NCI-H146 (cell line): Measurements from ENCODE around the gene NCR2.
"Not testable (repeated sequence)": the region's sequence is repeated elsewhere in the genome, so short reads cannot be mapped to it uniquely, and the experiment has no call there.

ENCODE experiments used
- DNase-seq: peaks from one replicate; lab custom pipeline; 2025; lab: John Stamatoyannopoulos, UW

NCR2 gene, protein sequence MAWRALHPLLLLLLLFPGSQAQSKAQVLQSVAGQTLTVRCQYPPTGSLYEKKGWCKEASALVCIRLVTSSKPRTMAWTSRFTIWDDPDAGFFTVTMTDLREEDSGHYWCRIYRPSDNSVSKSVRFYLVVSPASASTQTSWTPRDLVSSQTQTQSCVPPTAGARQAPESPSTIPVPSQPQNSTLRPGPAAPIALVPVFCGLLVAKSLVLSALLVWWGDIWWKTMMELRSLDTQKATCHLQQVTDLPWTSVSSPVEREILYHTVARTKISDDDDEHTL

DNA sequence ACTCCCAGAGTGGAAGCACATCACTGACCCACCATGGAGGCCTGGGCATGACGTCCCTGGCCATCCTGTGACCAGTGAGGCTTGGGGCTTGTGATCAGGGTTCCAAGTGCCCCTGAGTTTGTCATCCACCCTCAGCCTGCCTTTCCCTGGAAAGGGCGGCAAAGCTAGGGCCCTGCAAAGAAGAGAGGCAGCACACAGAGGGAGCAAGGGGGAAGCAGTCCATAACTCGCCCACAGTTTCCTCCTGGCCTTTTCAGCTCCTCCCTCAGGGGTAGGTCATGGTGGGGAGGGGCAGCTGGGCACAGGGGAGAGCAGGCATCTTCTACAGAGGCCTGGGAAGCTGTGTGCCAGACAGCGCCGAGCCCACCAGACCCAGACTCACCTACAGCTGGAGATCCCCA lies at the start of gene NCR2:
NCR2 (plus strand) TSS at position 313 of the 400 bp plus-strand sequence. CDS start 269 bp downstream, outside the sequence.
- no peak for DNase-seq

DNA sequence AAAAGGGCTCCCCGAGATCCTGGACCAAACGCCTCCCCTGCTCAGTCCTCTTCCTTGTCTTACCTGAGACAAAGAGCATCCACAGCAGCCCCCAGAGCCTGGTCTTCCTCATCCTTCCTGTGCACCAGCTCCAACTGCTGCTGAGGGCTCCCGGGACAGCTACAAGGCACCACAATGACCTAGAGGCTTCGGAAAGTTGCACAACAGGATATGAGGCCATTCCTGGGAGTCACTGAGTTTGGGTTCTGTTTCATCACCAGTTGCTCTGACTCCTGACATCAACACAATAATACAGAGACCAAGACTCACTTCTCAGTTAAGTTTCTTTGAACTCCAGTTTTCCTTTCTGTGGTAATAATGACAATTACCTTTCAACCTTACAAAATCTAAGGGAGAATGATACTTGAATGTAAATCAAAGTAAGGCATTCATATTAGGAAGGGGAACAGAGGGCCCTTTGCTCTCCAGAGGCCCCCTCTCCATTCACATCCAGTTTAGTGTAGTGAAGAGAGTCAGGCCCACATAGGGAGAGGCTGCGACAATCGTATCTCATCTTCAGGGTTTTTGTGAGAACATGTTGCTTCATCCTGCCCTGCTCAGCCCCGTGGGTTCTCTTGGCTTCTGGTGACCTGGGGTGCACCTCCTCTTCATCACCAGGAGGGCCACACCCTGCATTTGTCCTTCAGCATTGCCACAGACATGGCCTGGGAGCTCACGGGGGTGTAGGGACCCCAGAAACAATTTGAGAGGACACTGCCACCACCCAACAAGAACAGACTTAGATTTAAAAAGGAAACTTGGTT lies 48.7 kb upstream of the NCR2 start, which contains the start of gene TREM1:
TREM1 (minus strand) TSS at position 139 of the 803 bp plus-strand sequence; CDS start at position 112, 27 bp downstream.
- DNase-seq = peak; percentile 14

GRCh38 chr6:41288030-41288753 lies 47.2 kb upstream of the NCR2 start:
- DNase-seq = peak; percentile 98

DNA sequence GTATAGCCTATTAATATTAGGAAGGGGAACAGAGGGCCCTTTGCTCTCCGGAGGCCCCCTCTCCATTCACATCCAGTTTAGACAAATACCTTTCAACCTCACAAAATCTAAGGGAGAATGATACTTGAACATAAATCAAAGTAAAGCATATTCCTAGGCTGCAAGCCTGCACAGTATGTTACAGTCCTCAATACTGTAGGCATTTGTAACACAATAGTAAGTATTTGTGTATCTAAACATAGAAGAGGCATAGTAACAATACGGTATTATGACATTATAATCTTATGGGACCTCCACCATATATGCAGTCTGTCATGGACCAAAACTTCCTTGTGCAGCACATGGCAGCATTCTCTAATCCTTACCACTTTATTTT lies 46.7 kb upstream of the NCR2 start:
- DNase-seq = no peak

DNA sequence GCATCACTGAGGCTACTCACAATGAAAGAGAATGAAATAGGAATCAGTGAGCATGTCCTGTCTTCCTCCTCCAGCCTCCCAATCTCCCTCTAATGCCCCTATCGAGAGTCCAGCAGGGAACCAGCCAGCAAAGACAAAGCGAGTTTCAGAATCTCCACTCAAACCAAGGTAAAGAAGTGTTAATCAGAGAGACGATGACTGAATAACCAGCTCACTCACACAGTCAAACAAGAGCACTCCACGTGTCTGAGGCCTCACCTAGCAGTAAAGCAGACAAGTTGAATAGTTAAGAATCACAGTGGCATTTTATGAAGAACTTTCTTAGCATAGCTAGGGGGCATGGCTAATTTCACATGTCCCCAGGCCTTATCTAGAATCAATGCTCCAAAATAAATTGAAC lies 45.6 kb upstream of the NCR2 start:
- DNase-seq = no peak

GRCh38 chr6:41291717-41292116 lies 43.7 kb upstream of the NCR2 start:
- DNase-seq = no peak

DNA sequence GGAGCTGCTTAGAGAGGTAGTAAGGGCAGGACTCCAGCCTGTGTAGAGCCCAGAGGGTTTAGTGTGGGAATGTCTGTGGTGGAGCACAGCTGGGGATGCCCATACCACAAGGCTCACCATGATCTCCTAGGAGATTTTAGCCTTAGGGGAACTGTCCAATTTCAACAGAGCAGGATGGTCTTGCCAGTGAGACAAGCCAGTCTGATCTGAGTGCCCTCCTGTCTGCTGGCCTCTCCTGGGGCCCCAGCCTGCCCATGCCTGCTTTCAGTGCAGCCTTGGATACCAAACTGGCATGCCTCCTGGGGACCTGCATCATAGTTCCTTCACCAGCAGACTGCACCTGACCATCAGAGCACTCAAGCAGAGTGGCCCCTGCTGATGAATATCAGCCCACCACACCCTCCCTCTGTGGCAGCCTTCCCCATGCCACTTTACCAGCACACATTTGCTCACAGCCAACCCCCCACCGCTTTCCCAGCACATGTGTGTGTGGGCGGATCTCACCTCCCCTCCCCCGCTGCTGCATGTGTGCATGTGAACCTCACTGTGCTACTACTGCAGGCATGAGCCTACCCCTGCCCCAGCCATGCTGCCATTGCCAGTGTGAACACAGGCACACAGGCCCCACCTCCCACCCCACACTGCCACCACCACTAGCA lies 41.1 kb upstream of the NCR2 start:
- DNase-seq = peak; percentile 19

GRCh38 chr6:41297248-41297647 lies 38.2 kb upstream of the NCR2 start:
- DNase-seq = not testable (repeated sequence)

DNA sequence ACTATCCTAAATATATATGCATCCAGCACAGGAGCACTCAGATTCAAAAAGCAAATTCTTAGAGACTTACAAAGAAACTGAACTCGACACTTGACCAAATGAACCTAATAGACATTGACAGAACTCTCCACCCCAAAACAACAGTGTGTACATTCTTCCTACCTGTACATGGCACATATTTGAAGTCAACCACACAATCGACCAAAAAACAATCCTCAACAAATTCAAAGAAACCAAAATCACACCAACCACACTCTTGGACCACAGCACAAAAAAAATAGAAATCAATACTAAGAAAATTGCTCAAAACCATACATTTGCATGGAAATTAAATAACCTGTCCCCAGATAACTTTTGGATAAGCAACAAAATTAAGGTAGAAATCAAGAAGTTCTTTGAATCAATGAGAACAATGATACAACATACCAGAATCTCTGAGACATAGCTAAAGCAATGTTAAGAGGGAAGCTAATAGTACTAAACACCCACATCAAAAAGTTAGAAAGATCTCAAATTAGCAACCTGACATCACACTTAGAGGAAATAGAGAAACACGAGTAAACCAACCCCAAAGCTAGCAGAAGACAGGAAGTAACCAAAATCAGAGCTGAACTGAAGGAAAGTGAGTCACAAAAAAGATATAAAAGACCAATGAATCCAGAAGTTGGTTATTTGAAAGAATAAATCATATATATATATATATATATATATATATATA lies 36.5 kb upstream of the NCR2 start:
- DNase-seq = no peak

DNA sequence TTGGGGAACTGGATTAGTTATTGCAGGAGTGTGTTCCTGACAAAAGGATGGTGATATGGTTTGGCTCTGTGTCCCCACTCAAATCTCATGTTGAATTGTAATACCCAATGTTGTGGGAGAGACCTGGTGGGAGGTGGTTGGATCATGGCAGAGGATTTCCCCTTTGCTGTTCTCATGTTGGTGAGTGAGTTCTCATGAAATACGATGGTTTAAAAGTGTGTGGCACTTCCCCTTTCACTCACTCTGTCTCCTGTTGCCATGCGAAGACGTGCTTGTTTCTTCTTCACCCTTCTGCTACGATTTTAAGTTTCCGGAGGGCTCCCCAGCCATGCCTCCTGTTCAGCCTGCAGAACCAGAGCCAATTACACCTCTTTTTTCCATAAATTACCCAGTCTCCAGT lies 32.8 kb upstream of the NCR2 start:
- no peak for DNase-seq

DNA sequence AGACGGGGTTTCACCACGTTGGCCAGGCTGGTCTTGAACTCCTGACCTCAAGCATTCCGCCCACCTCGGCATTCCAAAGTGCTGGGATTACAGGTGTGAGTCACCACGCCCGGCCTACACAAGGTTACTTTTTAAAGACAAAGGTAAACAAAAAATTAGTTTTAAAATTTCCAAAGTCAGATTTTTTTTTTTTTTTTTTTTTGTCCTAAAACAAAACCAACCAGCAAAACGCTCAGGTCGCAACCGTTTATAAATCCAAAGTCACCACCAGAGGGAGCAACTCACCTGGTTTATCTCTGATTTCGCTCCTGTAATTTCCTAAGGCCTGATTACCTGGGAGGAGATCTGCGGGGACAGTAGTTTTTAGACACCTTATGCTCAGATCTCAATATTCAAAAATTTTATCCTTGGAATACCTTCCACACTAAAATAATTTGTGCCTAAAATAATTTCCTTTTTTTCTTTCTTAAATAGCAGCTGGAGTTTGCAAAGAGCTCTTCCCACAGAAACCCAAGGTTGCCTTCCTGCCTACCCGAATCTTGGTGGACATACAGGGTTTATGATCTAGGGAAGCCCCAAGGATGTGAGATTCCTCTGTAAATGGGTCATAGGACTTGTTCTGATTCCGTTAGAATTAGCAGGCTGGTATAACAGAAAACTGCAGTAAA lies 29.1 kb upstream of the NCR2 start:
- DNase-seq = peak; percentile 84

- DNase-seq = no peak
These were observed 20.2 kb upstream of the NCR2 start for GRCh38 chr6:41315203-41315602.

- DNase-seq = no peak
These were observed 19.3 kb upstream of the NCR2 start for GRCh38 chr6:41315943-41316620.

DNA sequence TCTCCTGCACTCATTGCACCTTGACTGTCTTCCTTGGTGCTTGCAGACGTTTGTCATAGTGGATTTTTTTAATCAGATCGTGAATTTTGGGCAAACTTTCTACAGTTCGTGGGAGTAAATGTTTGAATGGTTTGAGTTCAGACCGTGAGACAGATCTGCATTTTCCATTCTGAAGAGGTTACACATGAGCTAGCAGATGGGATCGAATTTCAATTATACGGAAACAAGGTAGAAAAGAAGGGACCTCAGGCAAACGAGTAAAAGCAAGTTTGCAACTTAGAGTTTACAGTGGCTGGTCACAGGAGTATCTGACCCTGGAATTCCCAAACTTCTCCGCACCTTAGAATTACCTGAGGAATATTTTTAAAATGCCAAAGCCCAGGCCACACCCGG lies 17.2 kb upstream of the NCR2 start:
- peak; percentile 47 for DNase-seq

DNA sequence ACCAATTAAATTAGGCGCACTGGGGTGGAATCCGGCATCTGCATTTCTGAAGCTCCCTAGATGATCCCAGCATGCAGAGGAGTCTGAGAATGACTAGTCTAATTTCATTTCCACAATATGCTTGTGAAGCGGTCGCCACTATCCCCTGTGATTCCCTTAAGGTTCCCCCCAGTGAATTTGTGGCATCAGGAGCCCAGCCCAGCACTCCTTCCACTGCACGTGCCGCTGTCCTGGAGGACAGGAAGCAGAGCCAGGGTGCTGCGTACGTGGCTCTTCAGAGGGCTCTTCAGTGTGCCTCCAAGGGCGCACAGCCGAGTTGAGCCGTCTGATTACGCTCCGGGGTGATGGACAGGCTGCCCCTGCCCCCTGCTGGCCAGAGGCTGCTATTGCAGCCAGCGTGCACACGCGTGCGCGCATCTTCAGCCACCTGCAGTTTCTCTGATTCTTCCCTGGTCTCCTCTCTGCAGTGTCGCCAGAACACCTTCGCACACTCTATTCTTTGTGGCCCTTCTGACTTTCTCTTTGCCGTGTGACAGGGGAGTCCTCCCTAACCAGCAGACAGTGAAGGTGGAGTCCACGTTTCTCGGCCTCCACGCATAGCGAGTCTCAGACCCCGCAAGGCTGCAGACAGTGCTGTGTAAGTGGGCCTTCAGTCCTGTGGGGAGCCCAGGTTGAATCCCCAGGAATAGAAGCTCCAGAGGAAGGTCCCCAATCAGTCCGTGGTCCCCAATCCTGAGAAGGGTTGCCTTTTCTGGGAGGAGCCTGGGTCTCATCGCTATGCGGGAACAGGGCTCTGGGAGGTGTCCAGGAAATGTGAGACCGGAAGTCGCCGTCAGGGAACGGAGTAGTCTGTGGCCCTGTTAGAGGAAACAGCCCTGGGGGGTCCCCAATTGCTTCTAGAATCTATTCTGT lies 16.5 kb upstream of the NCR2 start:
- DNase-seq = peak; percentile 97

- DNase-seq = no peak
These were observed 14.2 kb upstream of the NCR2 start for GRCh38 chr6:41321183-41321582.

- DNase-seq = no peak
These were observed 9.9 kb upstream of the NCR2 start for GRCh38 chr6:41325446-41326066.

GRCh38 chr6:41326092-41326491 lies 9.3 kb upstream of the NCR2 start:
- DNase-seq = no peak

DNA sequence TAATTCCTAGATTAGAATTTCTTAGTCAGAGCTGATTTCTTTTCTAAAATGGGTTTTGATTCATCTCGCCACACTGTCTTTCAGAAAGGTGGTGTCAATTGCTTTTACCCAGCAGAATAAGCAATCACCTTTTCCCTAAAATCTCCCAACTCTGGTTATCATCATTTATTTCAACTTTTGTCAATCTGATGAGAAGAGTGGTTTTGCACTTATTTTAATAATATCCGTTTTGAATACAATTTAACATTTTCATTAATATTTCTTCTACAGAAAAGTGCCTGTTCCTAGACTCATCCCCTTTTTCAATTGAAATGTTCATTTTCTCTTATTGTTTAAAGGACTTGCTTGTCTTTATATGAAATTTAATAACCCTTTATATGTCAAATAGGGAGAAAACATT lies 8.2 kb upstream of the NCR2 start:
- no peak for DNase-seq
